ENCODE results near the gene SUGCT. TPM values are rescaled to one million over a fixed set of nuclear protein-coding genes. Genes with fewer than 3 reads are reported as not detected.

The SUGCT gene
- total RNA-seq, 2 experiments from 2014 or later = 0.95 to 1.2 TPM

DNA sequence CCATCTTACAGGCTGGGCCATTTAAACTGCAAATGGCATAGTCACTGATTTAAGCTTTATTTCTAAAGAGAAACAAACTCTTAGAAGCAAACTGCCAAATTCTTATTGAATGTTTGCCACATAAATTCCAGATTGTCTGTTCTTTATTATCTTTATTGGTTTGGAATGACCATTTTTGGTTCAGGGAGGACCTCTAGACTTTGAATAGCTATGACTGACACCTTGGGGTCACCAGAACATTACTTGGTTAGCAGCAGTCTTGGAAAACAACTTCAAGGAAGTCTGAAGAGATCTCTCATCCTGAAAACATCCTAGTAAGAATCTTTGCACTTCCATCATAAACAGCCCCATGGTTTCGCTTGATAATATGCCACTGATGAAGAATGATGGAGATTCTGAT is 197.1 kb downstream of the SUGCT start:
- Mint-ChIP-seq H3K27me3 (no peaks in the 10 kb centered on the region), H3K36me3 (ENCODE audit: low read depth) (peaks cover 2% of the 10 kb centered on the region), H3K9me3 (peaks cover under 1% of the 10 kb centered on the region), H3K4me3 (no peak overlapping the region), H3K4me1 (ENCODE audit: low read depth) (no peaks in the 10 kb centered on the region), H3K27ac (no peak overlapping the region)
- ChIA-PET CTCF (no interaction called here), POLR2A (no interaction called here)
- H3K27ac ChIP-seq (ENCODE audit: low read depth in 1 of 2, low read length in 2 of 2) = no peak overlapping the region
- intact Hi-C loops (cut with DNase I, micrococcal nuclease) = no loop called here
- ATAC-seq (ENCODE audit: poor library complexity) (no peak), DNase-seq (no peak)
- H3K27me3 ChIP-seq (ENCODE audit: control insufficient read depth in 1 of 2, insufficient read depth in 2 of 2, low read length in 2 of 2) = no peaks in the 10 kb centered on the region
- H3K36me3 ChIP-seq (ENCODE audit: insufficient read depth, low read length) = no peaks in the 10 kb centered on the region
- TF ChIP-seq, protein P1, sequence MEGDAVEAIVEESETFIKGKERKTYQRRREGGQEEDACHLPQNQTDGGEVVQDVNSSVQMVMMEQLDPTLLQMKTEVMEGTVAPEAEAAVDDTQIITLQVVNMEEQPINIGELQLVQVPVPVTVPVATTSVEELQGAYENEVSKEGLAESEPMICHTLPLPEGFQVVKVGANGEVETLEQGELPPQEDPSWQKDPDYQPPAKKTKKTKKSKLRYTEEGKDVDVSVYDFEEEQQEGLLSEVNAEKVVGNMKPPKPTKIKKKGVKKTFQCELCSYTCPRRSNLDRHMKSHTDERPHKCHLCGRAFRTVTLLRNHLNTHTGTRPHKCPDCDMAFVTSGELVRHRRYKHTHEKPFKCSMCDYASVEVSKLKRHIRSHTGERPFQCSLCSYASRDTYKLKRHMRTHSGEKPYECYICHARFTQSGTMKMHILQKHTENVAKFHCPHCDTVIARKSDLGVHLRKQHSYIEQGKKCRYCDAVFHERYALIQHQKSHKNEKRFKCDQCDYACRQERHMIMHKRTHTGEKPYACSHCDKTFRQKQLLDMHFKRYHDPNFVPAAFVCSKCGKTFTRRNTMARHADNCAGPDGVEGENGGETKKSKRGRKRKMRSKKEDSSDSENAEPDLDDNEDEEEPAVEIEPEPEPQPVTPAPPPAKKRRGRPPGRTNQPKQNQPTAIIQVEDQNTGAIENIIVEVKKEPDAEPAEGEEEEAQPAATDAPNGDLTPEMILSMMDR (IDR thresholded peaks at IDR 0.05) = no peak
- H3K4me3 ChIP-seq (ENCODE audit: low read length) = no peak overlapping the region
- no peaks in the 10 kb centered on the region for H3K4me1 ChIP-seq (ENCODE audit: insufficient read depth, low read length)
- H3K9me3 ChIP-seq (ENCODE audit: control insufficient read depth in 1 of 2, insufficient read depth in 1 of 2, low read length in 2 of 2) = no peaks in the 10 kb centered on the region

DNA sequence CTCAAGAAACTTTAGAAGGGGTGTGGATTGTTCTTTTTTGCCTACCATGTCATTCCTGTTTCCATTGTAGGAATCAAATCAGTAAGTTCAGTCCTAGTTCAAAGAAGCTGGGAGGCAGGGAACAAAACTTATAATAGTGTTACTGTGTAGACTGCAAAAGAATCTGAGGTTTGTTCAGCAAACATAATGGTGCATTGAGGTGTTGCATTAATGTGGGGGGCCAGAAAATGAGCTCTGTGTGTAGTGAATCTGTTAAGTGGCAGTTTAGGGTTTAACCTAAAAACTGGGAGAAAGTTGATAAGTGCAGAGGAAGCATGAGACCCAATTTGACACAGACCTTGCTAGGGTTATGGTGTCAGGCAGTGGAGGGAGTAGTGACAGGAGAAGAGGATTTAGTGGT is 197.7 kb downstream of the SUGCT start:
- intact Hi-C loops (cut with DNase I, micrococcal nuclease) = no loop called here

DNA sequence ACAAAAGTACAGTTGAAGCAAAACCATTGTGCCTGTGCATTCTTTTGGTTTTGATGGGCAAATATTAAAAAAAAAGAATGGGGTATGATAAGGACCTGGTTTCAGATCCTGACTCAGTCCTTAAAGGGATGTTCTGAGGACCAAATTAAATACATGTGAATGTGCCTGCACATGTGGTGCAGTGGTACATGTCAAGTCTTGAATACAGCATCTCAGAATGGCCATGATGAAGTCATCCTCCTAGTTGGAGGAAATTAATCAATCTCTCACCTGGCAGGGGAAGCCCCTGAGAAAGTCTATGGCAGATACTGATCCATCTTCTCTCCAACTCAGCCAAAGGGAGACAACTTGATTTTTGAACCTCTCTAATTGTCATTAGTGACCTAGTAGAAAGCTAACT is 207.0 kb downstream of the SUGCT start:
- POLR2A ChIA-PET = no interaction called here
- no peaks in the 10 kb centered on the region for H3K36me3 ChIP-seq (ENCODE audit: insufficient read depth, low read length)
- H3K27ac ChIP-seq (ENCODE audit: low read depth in 1 of 2, low read length in 2 of 2) = no peak overlapping the region
- TF ChIP-seq, protein P1 (IDR thresholded peaks at IDR 0.05) = no peak
- no peak overlapping the region for H3K4me3 ChIP-seq (ENCODE audit: low read length)
- intact Hi-C loops (cut with DNase I, micrococcal nuclease) = no loop called here
- H3K36me3 Mint-ChIP-seq (ENCODE audit: low read depth) = peaks cover 3% of the 10 kb centered on the region
- H3K9me3 ChIP-seq (ENCODE audit: control insufficient read depth in 1 of 2, insufficient read depth in 1 of 2, low read length in 2 of 2) = peaks cover 0 to 12% of the 10 kb centered on the region in 2 experiments
- H3K27me3 Mint-ChIP-seq = no peaks in the 10 kb centered on the region
- no peak for DNase-seq
- no peak overlapping the region for H3K4me3 Mint-ChIP-seq
- H3K27me3 ChIP-seq (ENCODE audit: control insufficient read depth in 1 of 2, insufficient read depth in 2 of 2, low read length in 2 of 2) = no peaks in the 10 kb centered on the region
- CTCF ChIA-PET = no interaction called here
- H3K4me1 Mint-ChIP-seq (ENCODE audit: low read depth) = no peaks in the 10 kb centered on the region
- peaks cover 8% of the 10 kb centered on the region for H3K9me3 Mint-ChIP-seq
- no peaks in the 10 kb centered on the region for H3K4me1 ChIP-seq (ENCODE audit: insufficient read depth, low read length)
- no peak overlapping the region for H3K27ac Mint-ChIP-seq
- ATAC-seq (ENCODE audit: poor library complexity) = no peak

More for the DNA sequence above, 197.7 kb downstream of the SUGCT start:
- no peaks in the 10 kb centered on the region for H3K9me3 ChIP-seq (ENCODE audit: control insufficient read depth in 1 of 2, insufficient read depth in 1 of 2, low read length in 2 of 2)
- POLR2A ChIA-PET = no interaction called here
- TF ChIP-seq, protein P1 (IDR thresholded peaks at IDR 0.05) = no peak
- Mint-ChIP-seq H3K4me3 (no peak overlapping the region), H3K27me3 (no peaks in the 10 kb centered on the region), H3K9me3 (peaks cover 7% of the 10 kb centered on the region), H3K36me3 (ENCODE audit: low read depth) (peaks cover 4% of the 10 kb centered on the region), H3K27ac (no peak overlapping the region), H3K4me1 (ENCODE audit: low read depth) (no peaks in the 10 kb centered on the region)
- CTCF ChIA-PET = no interaction called here
- H3K27me3 ChIP-seq (ENCODE audit: control insufficient read depth in 1 of 2, insufficient read depth in 2 of 2, low read length in 2 of 2) = no peaks in the 10 kb centered on the region
- no peak overlapping the region for H3K27ac ChIP-seq (ENCODE audit: low read depth in 1 of 2, low read length in 2 of 2)
- no peaks in the 10 kb centered on the region for H3K36me3 ChIP-seq (ENCODE audit: insufficient read depth, low read length)
- no peak for ATAC-seq (ENCODE audit: poor library complexity)
- no peaks in the 10 kb centered on the region for H3K4me1 ChIP-seq (ENCODE audit: insufficient read depth, low read length)
- no peak overlapping the region for H3K4me3 ChIP-seq (ENCODE audit: low read length)
- no peak for DNase-seq
